Transverse colon (tissue), 4 donors: ENCODE measurements around the gene CXCL1.

Experiments used
- CTCF ChIP-seq, 5 experiments: fragments of 200-600 bp in 3 of 5; fragments of 450-650 bp in 2 of 5; sonication (generic) in 3 of 5; IDR thresholded peaks; 1 replicate in 2 of 5; 2 replicates in 3 of 5; pipeline ENCODE4 v1.5.1; 2016 to 2017; ENCODE audit warnings: antibody characterized with exemption in 5 of 5, inconsistent platforms in 3 of 5, mild to moderate bottlenecking in 2 of 5, moderate library complexity in 1 of 5
- EP300 ChIP-seq: sonication (generic); formaldehyde crosslinking; IDR thresholded peaks from one replicate; pipeline ENCODE4 v1.6.1; 2017; ENCODE audit warnings: antibody characterized with exemption, low read depth
- POLR2A ChIP-seq: fragments of 450-650 bp; IDR thresholded peaks from one replicate; pipeline ENCODE4 v1.6.1; 2016; ENCODE audit warnings: antibody characterized with exemption, mild to moderate bottlenecking, moderate library complexity
- POLR2AphosphoS5 ChIP-seq, 3 donors: sonication (generic); formaldehyde crosslinking; IDR thresholded peaks; one replicate each; pipeline ENCODE4 v1.6.1; 2016; ENCODE audit warnings: antibody characterized with exemption in 3 of 3

GRCh38 chr4:73872316-73873108 is 3.3 kb downstream of the CXCL1 start:
- TF ChIP-seq CTCF (IDR thresholded peaks at IDR 0.05) = no peak
- TF ChIP-seq POLR2A = no peak
- no peak for TF ChIP-seq EP300
- TF ChIP-seq POLR2AphosphoS5 (IDR thresholded peaks at IDR 0.05) = no peak
